Measurements from ENCODE around the gene QRFPR.

GRCh38 chr4:121324331-121324730 is 56.5 kb downstream of the QRFPR start:
- no peak for TF ChIP-seq JUND (IDR thresholded peaks at IDR 0.05; ENCODE audit: low read length)
- no peak for TF ChIP-seq POLR2A (IDR thresholded peaks at IDR 0.05; ENCODE audit: control extremely low read depth in 1 of 2, low read depth in 2 of 2, low read length in 2 of 2)
- TF ChIP-seq CTCF (IDR thresholded peaks at IDR 0.05; ENCODE audit: control extremely low read depth in 1 of 3, insufficient read depth in 1 of 3, low read depth in 1 of 3, low read length in 3 of 3) = peak in 1 of 3 experiments; percentile 18; a peak in 1 of 4 replicates
- no peak for TF ChIP-seq CHD2 (IDR thresholded peaks at IDR 0.05; ENCODE audit: low read length)
- TF ChIP-seq KDM5A (IDR thresholded peaks at IDR 0.05; ENCODE audit: low read length) = no peak
- TF ChIP-seq, protein P1, sequence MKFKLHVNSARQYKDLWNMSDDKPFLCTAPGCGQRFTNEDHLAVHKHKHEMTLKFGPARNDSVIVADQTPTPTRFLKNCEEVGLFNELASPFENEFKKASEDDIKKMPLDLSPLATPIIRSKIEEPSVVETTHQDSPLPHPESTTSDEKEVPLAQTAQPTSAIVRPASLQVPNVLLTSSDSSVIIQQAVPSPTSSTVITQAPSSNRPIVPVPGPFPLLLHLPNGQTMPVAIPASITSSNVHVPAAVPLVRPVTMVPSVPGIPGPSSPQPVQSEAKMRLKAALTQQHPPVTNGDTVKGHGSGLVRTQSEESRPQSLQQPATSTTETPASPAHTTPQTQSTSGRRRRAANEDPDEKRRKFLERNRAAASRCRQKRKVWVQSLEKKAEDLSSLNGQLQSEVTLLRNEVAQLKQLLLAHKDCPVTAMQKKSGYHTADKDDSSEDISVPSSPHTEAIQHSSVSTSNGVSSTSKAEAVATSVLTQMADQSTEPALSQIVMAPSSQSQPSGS (IDR thresholded peaks at IDR 0.05; ENCODE audit: low read length) = no peak
- no peak for TF ChIP-seq EGR1 (IDR thresholded peaks at IDR 0.05; ENCODE audit: borderline replicate concordance, low read depth, low read length)
- TF ChIP-seq EP300 (IDR thresholded peaks at IDR 0.05; ENCODE audit: borderline replicate concordance in 1 of 2, low read depth in 2 of 2, low read length in 2 of 2) = no peak
